SK-N-MC (cell line): Measurements from ENCODE around the gene ETV1.

Source experiments
- EZH2 ChIP-seq: fragments of 200-600 bp; sonication (generic); IDR thresholded peaks from one replicate; pipeline ENCODE4 v1.6.1; 2017; ENCODE audit warnings: antibody characterized with exemption
- FOXP2 ChIP-seq: optimal IDR thresholded peaks from 2 replicates; pipeline ENCODE3; 2011; ENCODE audit warnings: mild to moderate bottlenecking, moderate library complexity; ENCODE audit not compliant: insufficient read depth; ENCODE audit errors: extremely low read length, control extremely low read depth
- POLR2AphosphoS5 ChIP-seq: IDR thresholded peaks from 2 replicates; pipeline ENCODE4 v1.6.1; 2012; ENCODE audit warnings: mild to moderate bottlenecking, low read depth, low read length, borderline replicate concordance

DNA sequence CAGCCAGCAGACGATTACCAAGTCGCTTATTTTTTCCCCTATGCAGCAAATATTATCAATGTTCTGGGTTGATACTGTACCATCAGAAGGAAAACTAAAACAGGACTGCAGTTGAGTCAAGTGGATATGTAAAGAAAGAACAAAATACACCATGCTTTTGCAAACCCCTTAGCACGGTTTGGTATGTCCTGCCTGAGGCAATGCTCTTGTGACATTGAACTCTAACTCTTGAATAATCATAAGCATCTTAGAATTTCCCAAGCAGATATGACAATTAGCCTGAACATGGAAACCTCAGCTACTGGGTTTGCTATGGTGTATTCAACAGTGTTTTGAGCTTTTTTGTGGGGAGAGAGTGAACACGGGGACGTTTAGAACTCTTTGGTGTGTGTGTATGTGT lies 107.4 kb downstream of the ETV1 start:
- TF ChIP-seq EZH2, result no peak
- TF ChIP-seq POLR2AphosphoS5, result no peak
- TF ChIP-seq FOXP2, result no peak
